Naive thymus-derived CD4-positive, alpha-beta T cell (primary cell): ENCODE measurements around the gene LAG3. TPM values are rescaled to one million over a fixed set of nuclear protein-coding genes. Genes with fewer than 3 reads are reported as not detected.

Experiments
- ATAC-seq: fragments of 150-1000 bp; cut with Tn5 transposase; 2 replicates; pipeline ENCODE4 v1.10.0; 2021; ENCODE audit warnings: mild to moderate bottlenecking, moderate library complexity
- CTCF ChIA-PET: fragments of 350-600 bp; sonication (Branson Sonifier 250); formaldehyde crosslinking; loops from one replicate; lab custom pipeline; 2021; ENCODE audit warnings: antibody characterized with exemption; lab: Charles Lee
- POLR2A ChIA-PET: fragments of 350-600 bp; sonication (Branson Sonifier 250); formaldehyde crosslinking; loops from one replicate; lab custom pipeline; 2021; ENCODE audit warnings: antibody characterized with exemption, inconsistent platforms; lab: Charles Lee
- DNase-seq, 9 donors: peaks; one replicate each; pipeline versions ENCODE4 v3.0.0 to v3.0.0-alpha.2; 2020 to 2022; ENCODE audit warnings: mixed read lengths in 1 of 9
- H3K27ac ChIP-seq: one replicate; pipeline ENCODE4 v1.7.0; 2013; ENCODE audit warnings: mild to moderate bottlenecking, low read depth, low read length, moderate library complexity
- H3K27me3 ChIP-seq, 2 donors: one replicate each; pipeline ENCODE4 v1.7.0; 2013; ENCODE audit warnings: low read length in 2 of 2, mild to moderate bottlenecking in 2 of 2, moderate library complexity in 2 of 2; ENCODE audit not compliant: control insufficient read depth in 2 of 2, insufficient read depth in 2 of 2
- H3K36me3 ChIP-seq, 3 experiments: 1 replicate in 2 of 3; 2 replicates in 1 of 3; pipeline ENCODE4 v1.7.0; 2013; ENCODE audit warnings: low read length in 3 of 3, mild to moderate bottlenecking in 3 of 3, moderate library complexity in 1 of 3; ENCODE audit not compliant: insufficient read depth in 3 of 3, control insufficient read depth in 2 of 3
- H3K4me1 ChIP-seq, 2 donors: one replicate each; pipeline ENCODE4 v1.7.0; 2013; ENCODE audit warnings: low read length in 2 of 2, mild to moderate bottlenecking in 2 of 2, moderate library complexity in 1 of 2; ENCODE audit not compliant: control insufficient read depth in 2 of 2, insufficient read depth in 2 of 2
- H3K4me3 ChIP-seq: 2 replicates; pipeline ENCODE4 v1.7.0; 2013; ENCODE audit warnings: mild to moderate bottlenecking, low read length
- H3K9me3 ChIP-seq, 3 experiments: 1 replicate in 2 of 3; 2 replicates in 1 of 3; pipeline ENCODE4 v1.7.0; 2013; ENCODE audit warnings: low read length in 3 of 3; ENCODE audit not compliant: control insufficient read depth in 2 of 3
- H3K27ac Mint-ChIP-seq, 9 donors: one replicate each; pipeline ENCODE4 v1.8.0; 2020 to 2022; ENCODE audit warnings: mixed read lengths in 9 of 9, mild to moderate bottlenecking in 8 of 9, moderate library complexity in 5 of 9, inconsistent platforms in 2 of 9
- H3K27me3 Mint-ChIP-seq, 5 donors: one replicate each; pipeline ENCODE4 v1.8.0; 2021 to 2022; ENCODE audit warnings: mixed read lengths in 5 of 5, mild to moderate bottlenecking in 1 of 5
- H3K36me3 Mint-ChIP-seq, 5 donors: one replicate each; pipeline ENCODE4 v1.8.0; 2020 to 2022; ENCODE audit warnings: mixed read lengths in 5 of 5, mild to moderate bottlenecking in 3 of 5, inconsistent platforms in 1 of 5
- H3K4me1 Mint-ChIP-seq, 7 donors: one replicate each; pipeline ENCODE4 v1.8.0; 2020 to 2022; ENCODE audit warnings: mixed read lengths in 7 of 7, mild to moderate bottlenecking in 3 of 7, inconsistent platforms in 1 of 7
- H3K4me3 Mint-ChIP-seq, 10 donors: one replicate each; pipeline ENCODE4 v1.8.0; 2020 to 2022; ENCODE audit warnings: mild to moderate bottlenecking in 10 of 10, mixed read lengths in 10 of 10, moderate library complexity in 6 of 10, inconsistent platforms in 2 of 10
- H3K9me3 Mint-ChIP-seq, 11 donors: one replicate each; pipeline ENCODE4 v1.8.0; 2020 to 2022; ENCODE audit warnings: mixed read lengths in 11 of 11, mild to moderate bottlenecking in 4 of 11, inconsistent platforms in 1 of 11, moderate library complexity in 1 of 11
- intact Hi-C, 2 donors: fragments of 100-400 bp; cut with micrococcal nuclease; formaldehyde crosslinking; loops; one replicate each; pipeline ENCODE4 v1.15.1; 2023
- polyA plus RNA-seq, 2 donors: library from polyadenylated mRNA; unstranded; fragments of 300-500 nt; fragmentation: Illumina TruSeq; gene quantifications; one replicate each; pipeline ENCODE4 v1.2.3, GENCODE V29; 2021
- total RNA-seq, 6 experiments: library from RNA in 5 of 6; stranded (reverse) in 5 of 6; gene quantifications; 1 replicate in 5 of 6; 2 replicates in 1 of 6; pipeline ENCODE4 v1.2.3 and lab custom pipeline; 2021 to 2026

Gene LAG3
- total and polyA plus RNA-seq, 7 experiments from 2014 or later, result 0.26 to 46.5 (median 0.86) TPM

DNA sequence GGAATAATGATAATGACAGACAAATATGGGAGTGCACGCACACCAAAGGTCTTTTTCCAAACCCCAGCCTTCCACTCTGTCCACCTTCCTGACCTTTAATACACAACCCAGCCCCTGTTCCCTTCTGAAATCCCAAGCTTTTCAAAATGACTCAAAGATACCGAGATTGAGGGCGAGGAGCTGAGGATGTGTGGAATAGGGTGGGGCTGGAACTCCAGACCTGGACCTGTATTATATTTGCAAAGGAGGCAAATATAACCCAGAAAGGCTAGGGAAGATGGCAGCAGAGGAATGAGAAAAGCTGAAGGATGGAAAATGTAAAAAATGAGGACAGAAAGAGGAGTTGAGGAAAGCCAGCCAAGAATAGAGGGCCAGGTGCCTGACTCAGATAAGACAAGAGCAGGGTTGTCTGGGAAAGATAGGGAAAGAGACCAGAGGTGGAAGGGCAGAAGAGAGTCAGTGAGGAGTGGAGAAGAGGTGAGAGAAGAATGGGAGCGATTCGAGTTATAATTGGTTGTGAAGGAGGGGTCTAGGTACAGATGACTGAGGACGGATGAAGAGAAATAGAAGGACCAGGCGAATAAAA is 7.2 kb upstream of the LAG3 start:
- H3K4me3 Mint-ChIP-seq, result peak overlapping the region; percentile 67 to 96 (median 80)
- no peaks in the 10 kb centered on the region for H3K9me3 ChIP-seq
- ChIA-PET POLR2A (interaction anchor here (0.6 to 3.2 kb wide), 12 partner anchors 9 to 356 kb away, joined by 3 to 18 read pairs (median 4); partner anchors contain the start of genes CD4, COPS7A, MLF2 and P3H3), CTCF (interaction anchor here (0.7 to 3.6 kb wide), 4 partner anchors 17 to 321 kb away, joined by 3 to 24 read pairs (median 8); no protein-coding TSS in a partner anchor)
- peak overlapping the region in 6 of 9 donors; percentile 12 to 65 (median 48) for H3K27ac Mint-ChIP-seq
- ATAC-seq (no peak), DNase-seq (no peak)
- H3K4me1 Mint-ChIP-seq, result peaks cover 22 to 45% (median 31%) of the 10 kb centered on the region in 7 donors
- intact Hi-C loops, result loop anchor here in 1 of 2 donors (10.0 kb wide), 1 partner anchor 190 kb away; the partner anchor contains the start of gene PTPN6
- no peaks in the 10 kb centered on the region for H3K27me3 ChIP-seq
- no peaks in the 10 kb centered on the region for H3K36me3 ChIP-seq
- peaks cover 5 to 38% (median 26%) of the 10 kb centered on the region in 5 donors for H3K27me3 Mint-ChIP-seq
- H3K4me1 ChIP-seq, result peaks cover 7 to 16% of the 10 kb centered on the region in 2 donors
- no peak overlapping the region for H3K27ac ChIP-seq
- H3K9me3 Mint-ChIP-seq, result no peaks in the 10 kb centered on the region
- H3K36me3 Mint-ChIP-seq, result peaks cover 0 to 2% (median 0%) of the 10 kb centered on the region in 5 donors
- H3K4me3 ChIP-seq, result no peak overlapping the region

DNA sequence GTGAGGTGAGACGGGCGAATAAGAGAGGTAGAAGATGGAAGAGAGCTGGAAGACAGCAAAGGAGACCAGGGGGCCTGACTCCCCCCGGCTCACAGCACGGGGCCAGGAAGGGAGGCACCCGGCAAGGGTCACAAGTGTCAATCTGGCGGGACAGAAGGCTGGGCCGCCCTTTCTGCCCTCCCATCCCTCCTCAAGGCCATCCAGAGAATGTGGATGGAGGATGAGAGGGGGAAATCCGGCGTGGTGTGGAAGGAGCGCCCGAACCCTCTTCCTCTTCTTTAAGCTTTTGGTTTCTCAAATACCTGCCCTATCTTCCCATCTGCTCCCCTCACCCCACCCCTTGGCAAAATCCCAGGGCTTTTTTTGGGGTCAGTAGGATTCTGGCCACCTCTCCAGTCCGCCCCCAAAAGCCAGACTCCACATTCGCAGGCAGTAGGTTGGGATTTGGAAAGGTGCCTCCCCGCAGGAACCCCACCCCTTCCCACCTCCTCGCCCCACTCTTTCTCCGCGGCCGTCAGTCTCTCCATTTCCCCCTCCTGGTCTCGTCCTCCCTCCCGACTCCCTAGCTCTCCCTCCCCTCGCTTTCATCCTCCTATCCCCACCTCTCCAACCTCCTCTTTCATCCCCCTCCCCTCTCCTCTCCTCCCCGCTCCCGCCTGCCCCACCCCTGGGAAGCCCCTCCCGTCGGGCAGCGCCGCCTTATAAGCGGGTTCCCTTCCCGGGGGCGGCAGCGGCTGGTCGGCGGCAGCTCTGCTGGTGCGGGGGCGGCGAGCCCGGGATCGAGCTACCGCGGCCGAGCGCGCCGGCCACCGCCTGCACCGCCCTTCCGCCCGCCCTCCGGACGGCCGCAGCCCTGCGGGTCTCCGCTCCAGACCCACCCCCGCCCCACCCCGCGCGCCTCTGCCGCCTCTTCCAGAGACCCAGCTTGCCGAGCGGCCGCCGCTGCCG is 6.4 kb upstream of the LAG3 start, which contains the start of gene PTMS:
Gene PTMS, plus strand, starts transcription at position 730 of the 948 bp plus-strand sequence. CDS start 343 bp downstream, outside the sequence.
- Histone ChIP-seq H3K4me3 (peak within 1 kb of the TSS; percentile 51), H3K9me3 (no peaks in the 10 kb centered on the region), H3K36me3 (no peaks in the 10 kb centered on the region), H3K27me3 (no peaks in the 10 kb centered on the region), H3K27ac (no peak within 1 kb of the TSS), H3K4me1 (peaks cover 7 to 16% of the 10 kb centered on the region in 2 donors)
- ChIA-PET POLR2A (interaction anchor here (0.6 to 3.2 kb wide), 14 partner anchors 8 to 357 kb away, joined by 3 to 18 read pairs (median 4); partner anchors contain the start of genes CD4, COPS7A, GPR162 and MLF2), CTCF (interaction anchor here (0.7 to 3.6 kb wide), 11 partner anchors 9 to 322 kb away, joined by 3 to 24 read pairs (median 6); partner anchors contain the start of genes CD4 and MLF2)
- intact Hi-C loops, result loop anchor here (1.0 to 10.0 kb wide), 2 partner anchors 13 to 189 kb away; partner anchors contain the start of genes MLF2 (in 1 of the 2) and PTPN6 (in 1 of the 2)
- Mint-ChIP-seq H3K36me3 (peaks cover 0 to 2% (median 0%) of the 10 kb centered on the region in 5 donors), H3K4me1 (peaks cover 22 to 49% (median 33%) of the 10 kb centered on the region in 7 donors), H3K9me3 (no peaks in the 10 kb centered on the region), H3K27ac (peak within 1 kb of the TSS; percentile 12 to 88 (median 62)), H3K27me3 (peaks cover 5 to 45% (median 26%) of the 10 kb centered on the region in 5 donors), H3K4me3 (peak within 1 kb of the TSS; percentile 82 to 96 (median 88))
- peak in 1 of 9 donors; percentile 78 for DNase-seq
- peak; percentile 1 for ATAC-seq

DNA sequence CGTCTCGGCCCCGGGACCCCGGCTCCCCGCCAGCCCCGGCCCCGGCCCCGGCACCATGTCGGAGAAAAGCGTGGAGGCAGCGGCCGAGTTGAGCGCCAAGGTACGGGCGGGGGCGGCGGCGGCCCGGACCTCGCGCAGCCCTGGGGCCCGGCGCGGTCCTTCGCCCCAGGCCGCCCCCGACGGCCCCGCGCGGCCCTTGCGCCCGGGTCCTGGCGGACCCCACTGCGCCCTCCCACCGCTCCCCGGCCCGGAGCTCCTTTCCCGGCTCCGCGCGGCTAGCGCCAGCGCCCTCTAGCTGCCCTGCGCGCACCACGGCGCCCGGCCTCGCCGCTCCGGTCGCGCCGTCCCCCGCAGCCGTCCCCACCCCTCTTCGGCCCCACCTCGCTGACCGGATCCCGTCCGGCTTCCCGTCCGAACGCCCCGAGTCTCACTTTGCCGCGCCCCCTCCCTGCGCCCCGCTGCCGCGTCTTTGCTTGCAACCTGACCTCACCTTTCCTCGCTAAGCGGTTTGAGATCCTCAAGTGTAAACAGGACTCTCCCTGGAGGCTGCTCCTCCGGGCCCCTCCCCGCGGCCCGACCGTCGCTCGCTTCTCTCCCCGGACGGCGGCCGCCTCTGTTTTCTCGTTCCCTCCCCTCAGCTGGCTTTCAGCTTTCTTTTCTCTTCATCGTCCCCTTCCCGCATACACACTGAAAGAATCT is 5.5 kb upstream of the LAG3 start:
- Mint-ChIP-seq H3K27me3 (peaks cover 5 to 46% (median 26%) of the 10 kb centered on the region in 5 donors), H3K36me3 (peaks cover 0 to 2% (median 0%) of the 10 kb centered on the region in 5 donors), H3K9me3 (no peaks in the 10 kb centered on the region), H3K4me3 (peak overlapping the region; percentile 82 to 96 (median 88)), H3K27ac (peak overlapping the region in 6 of 9 donors; percentile 33 to 88 (median 66)), H3K4me1 (peaks cover 27 to 58% (median 39%) of the 10 kb centered on the region in 7 donors)
- ChIA-PET POLR2A (interaction anchor here (1.0 to 3.2 kb wide), 9 partner anchors 10 to 55 kb away, joined by 3 to 18 read pairs (median 6); partner anchors contain the start of genes CD4, COPS7A, GPR162 and MLF2), CTCF (interaction anchor here (0.6 to 3.6 kb wide), 11 partner anchors 8 to 68 kb away, joined by 3 to 24 read pairs (median 6); partner anchors contain the start of genes CD4 and MLF2)
- Histone ChIP-seq H3K27ac (no peak overlapping the region), H3K27me3 (no peaks in the 10 kb centered on the region), H3K4me3 (peak overlapping the region; percentile 51), H3K36me3 (no peaks in the 10 kb centered on the region), H3K9me3 (no peaks in the 10 kb centered on the region), H3K4me1 (peaks cover 7 to 25% of the 10 kb centered on the region in 2 donors)
- intact Hi-C loops, result loop anchor here (1.0 to 10.0 kb wide), 4 partner anchors 13 to 188 kb away; partner anchors contain the start of genes MLF2 (in 1 of the 2) and PTPN6 (in 1 of the 2)
- DNase-seq, result peak in 7 of 9 donors; percentile 28 to 82 (median 44)
- peak; percentile 83 for ATAC-seq

DNA sequence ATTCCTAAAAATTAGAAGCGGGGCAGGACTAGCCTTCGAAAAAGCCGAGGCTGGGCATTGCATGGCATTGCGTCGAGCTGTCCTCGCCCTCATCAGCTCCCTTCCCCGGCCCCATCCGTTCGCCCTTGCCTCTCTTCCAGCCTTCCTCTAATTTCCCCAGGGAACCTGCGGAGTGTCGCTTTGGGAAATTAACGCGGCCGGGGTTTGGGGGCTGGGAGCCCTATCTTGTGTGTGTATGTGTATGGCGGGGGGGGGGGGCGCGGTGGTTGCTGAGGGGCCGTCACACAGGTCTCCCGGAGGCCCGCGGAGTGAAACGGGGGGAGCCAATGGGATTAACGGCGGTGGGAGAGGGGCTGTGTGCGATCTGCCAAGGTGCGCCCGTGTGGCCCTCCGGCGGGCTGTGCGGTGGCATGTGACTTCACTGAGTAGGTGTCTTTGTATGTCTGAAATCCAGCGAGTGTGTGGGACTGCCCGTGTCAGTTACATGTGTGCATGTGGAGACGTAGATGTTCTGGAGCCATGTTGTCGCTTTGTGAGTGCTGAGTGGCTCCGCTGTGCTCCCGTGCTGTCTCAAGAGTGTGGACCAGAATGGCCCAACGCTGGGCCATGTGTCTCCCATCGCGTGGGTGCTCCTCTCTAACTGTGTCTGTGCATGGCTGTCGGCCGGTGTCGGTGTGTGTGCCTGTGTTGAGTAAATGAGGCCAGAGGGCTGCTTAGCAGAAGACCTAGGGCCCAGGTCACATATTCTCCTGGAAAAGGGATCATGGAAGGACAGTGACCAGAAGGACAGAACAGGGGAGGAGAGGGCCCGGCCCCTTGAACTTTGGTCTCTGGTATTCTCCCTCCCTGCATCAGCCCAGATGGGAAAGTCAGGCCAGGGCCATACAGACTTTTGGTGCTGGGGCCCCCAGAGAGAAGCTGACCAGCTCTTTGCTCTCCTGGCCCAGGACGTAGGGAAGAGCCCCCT is 4.7 kb upstream of the LAG3 start:
- ChIA-PET POLR2A (interaction anchor here (1.0 to 3.2 kb wide), 6 partner anchors 13 to 29 kb away, joined by 3 to 18 read pairs (median 12); partner anchors contain the start of genes CD4 and MLF2), CTCF (interaction anchor here (0.6 to 3.6 kb wide), 11 partner anchors 7 to 67 kb away, joined by 3 to 24 read pairs (median 6); partner anchors contain the start of genes CD4 and MLF2)
- Histone ChIP-seq H3K36me3 (no peaks in the 10 kb centered on the region), H3K27me3 (no peaks in the 10 kb centered on the region), H3K4me1 (peaks cover 7 to 33% of the 10 kb centered on the region in 2 donors), H3K4me3 (peak overlapping the region; percentile 51), H3K27ac (no peak overlapping the region), H3K9me3 (no peaks in the 10 kb centered on the region)
- Mint-ChIP-seq H3K27me3 (peaks cover 5 to 54% (median 26%) of the 10 kb centered on the region in 5 donors), H3K4me1 (peaks cover 31 to 65% (median 47%) of the 10 kb centered on the region in 7 donors), H3K9me3 (no peaks in the 10 kb centered on the region), H3K4me3 (peak overlapping the region; percentile 82 to 96 (median 88)), H3K27ac (peak overlapping the region in 6 of 9 donors; percentile 46 to 88 (median 66)), H3K36me3 (peaks cover 0 to 3% (median 0%) of the 10 kb centered on the region in 5 donors)
- ATAC-seq (no peak), DNase-seq (no peak)
- intact Hi-C loops, result loop anchor here (1.0 to 10.0 kb wide), 3 partner anchors 12 to 187 kb away; partner anchors contain the start of gene PTPN6 (in 1 of the 2)
